OCI-LY1 (cell line): ENCODE data around the gene MAPK10.

Experiments used
- CTCF ChIP-seq: fragments of 200-600 bp; sonication (generic), shearing (Covaris generic); IDR thresholded peaks from 2 replicates; pipeline ENCODE4 v1.5.1; 2017; ENCODE audit warnings: mild to moderate bottlenecking, antibody characterized with exemption, low read length, moderate library complexity, mixed read lengths
- EZH2 ChIP-seq: fragments of 200-600 bp; sonication (generic), shearing (Covaris generic); IDR thresholded peaks from 2 replicates; pipeline ENCODE4 v1.8.0; 2017; ENCODE audit warnings: borderline replicate concordance, mixed run types, mild to moderate bottlenecking, antibody characterized with exemption, low read length, moderate library complexity, mixed read lengths

GRCh38 chr4:86001591-86001990, 358.3 kb downstream of the MAPK10 start:
- TF ChIP-seq CTCF (no peak), EZH2 (no peak)
